Transverse colon (tissue), 4 donors: ENCODE data around the gene TCF7L2.

Experiments
- EP300 ChIP-seq: sonication (generic); formaldehyde crosslinking; IDR thresholded peaks from one replicate; pipeline ENCODE4 v1.6.1; 2017; ENCODE audit warnings: antibody characterized with exemption, low read depth
- POLR2A ChIP-seq: fragments of 450-650 bp; IDR thresholded peaks from one replicate; pipeline ENCODE4 v1.6.1; 2016; ENCODE audit warnings: antibody characterized with exemption, mild to moderate bottlenecking, moderate library complexity
- POLR2AphosphoS5 ChIP-seq, 3 donors: sonication (generic); formaldehyde crosslinking; IDR thresholded peaks; one replicate each; pipeline ENCODE4 v1.6.1; 2016; ENCODE audit warnings: antibody characterized with exemption in 3 of 3
- TF ChIP-seq, protein P1 (sequence below), 5 experiments: fragments of 200-600 bp in 3 of 5; fragments of 450-650 bp in 2 of 5; sonication (generic) in 3 of 5; IDR thresholded peaks; 1 replicate in 2 of 5; 2 replicates in 3 of 5; pipeline ENCODE4 v1.5.1; 2016 to 2017; ENCODE audit warnings: antibody characterized with exemption in 5 of 5, inconsistent platforms in 3 of 5, mild to moderate bottlenecking in 2 of 5, moderate library complexity in 1 of 5

DNA sequence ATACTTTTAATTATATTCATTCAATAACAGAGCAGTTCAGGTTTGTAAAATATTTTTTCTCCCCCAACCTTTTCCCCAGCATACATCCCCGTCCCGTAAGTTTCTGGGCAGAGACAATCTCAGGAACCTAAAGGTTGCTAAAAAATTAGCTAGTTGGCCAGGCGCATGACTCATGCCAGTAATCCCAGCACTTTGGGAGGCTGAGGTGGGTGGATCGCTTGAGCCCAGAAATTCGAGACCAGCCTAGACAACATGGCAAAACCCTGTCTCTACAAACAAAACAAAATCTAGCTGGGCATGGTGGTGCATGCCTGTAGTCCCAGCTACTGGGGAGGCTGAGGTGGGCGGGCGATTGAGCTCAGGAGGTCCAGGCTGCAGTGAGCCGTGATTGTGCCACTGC lies 40.2 kb downstream of the TCF7L2 start:
- TF ChIP-seq EP300 (no peak), POLR2A (no peak), POLR2AphosphoS5 (IDR thresholded peaks at IDR 0.05) (no peak)
- TF ChIP-seq, protein P1, sequence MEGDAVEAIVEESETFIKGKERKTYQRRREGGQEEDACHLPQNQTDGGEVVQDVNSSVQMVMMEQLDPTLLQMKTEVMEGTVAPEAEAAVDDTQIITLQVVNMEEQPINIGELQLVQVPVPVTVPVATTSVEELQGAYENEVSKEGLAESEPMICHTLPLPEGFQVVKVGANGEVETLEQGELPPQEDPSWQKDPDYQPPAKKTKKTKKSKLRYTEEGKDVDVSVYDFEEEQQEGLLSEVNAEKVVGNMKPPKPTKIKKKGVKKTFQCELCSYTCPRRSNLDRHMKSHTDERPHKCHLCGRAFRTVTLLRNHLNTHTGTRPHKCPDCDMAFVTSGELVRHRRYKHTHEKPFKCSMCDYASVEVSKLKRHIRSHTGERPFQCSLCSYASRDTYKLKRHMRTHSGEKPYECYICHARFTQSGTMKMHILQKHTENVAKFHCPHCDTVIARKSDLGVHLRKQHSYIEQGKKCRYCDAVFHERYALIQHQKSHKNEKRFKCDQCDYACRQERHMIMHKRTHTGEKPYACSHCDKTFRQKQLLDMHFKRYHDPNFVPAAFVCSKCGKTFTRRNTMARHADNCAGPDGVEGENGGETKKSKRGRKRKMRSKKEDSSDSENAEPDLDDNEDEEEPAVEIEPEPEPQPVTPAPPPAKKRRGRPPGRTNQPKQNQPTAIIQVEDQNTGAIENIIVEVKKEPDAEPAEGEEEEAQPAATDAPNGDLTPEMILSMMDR (IDR thresholded peaks at IDR 0.05) = no peak
